ENCODE data around the gene PC.

Gene PC

GRCh38 chr11:66841861-66842260 is 116.3 kb downstream of the PC start:
- ATAC-seq, result no peak
- no peak for TF ChIP-seq CREB5 (CRISPR knock-in tag; IDR thresholded peaks at IDR 0.05; ENCODE audit: low read depth)
- no peak for TF ChIP-seq GLIS3 (CRISPR knock-in tag; IDR thresholded peaks at IDR 0.05)
- no peak for TF ChIP-seq TOX (CRISPR knock-in tag; IDR thresholded peaks at IDR 0.05; ENCODE audit: borderline replicate concordance)
- TF ChIP-seq ZC3H10 (CRISPR knock-in tag; IDR thresholded peaks at IDR 0.05), result no peak
- TF ChIP-seq CSDC2 (CRISPR knock-in tag; IDR thresholded peaks at IDR 0.05), result no peak
- TF ChIP-seq OSR1 (CRISPR knock-in tag; IDR thresholded peaks at IDR 0.05), result no peak
- TF ChIP-seq PPARA (CRISPR knock-in tag; IDR thresholded peaks at IDR 0.05; ENCODE audit: borderline replicate concordance), result no peak

GRCh38 chr11:66840317-66841091 is 117.7 kb downstream of the PC start:
- TF ChIP-seq ZFP3 (CRISPR knock-in tag; IDR thresholded peaks at IDR 0.05) (no peak), TOX (CRISPR knock-in tag; IDR thresholded peaks at IDR 0.05; ENCODE audit: borderline replicate concordance) (no peak), ZNF565 (CRISPR knock-in tag; conservative IDR thresholded peaks at IDR 0.05; ENCODE audit: low read depth) (no peak), ZNF70 (CRISPR knock-in tag; IDR thresholded peaks at IDR 0.05) (no peak), RARB (CRISPR knock-in tag; IDR thresholded peaks at IDR 0.05) (no peak), POU6F1 (CRISPR knock-in tag; IDR thresholded peaks at IDR 0.05; ENCODE audit: borderline replicate concordance, low read depth) (no peak), OSR1 (CRISPR knock-in tag; IDR thresholded peaks at IDR 0.05) (no peak), TCF4 (CRISPR knock-in tag; IDR thresholded peaks at IDR 0.05; ENCODE audit: borderline replicate concordance) (no peak), ISL1 (CRISPR knock-in tag; IDR thresholded peaks at IDR 0.05) (no peak), GLIS3 (CRISPR knock-in tag; IDR thresholded peaks at IDR 0.05) (no peak), PATZ1 (CRISPR knock-in tag; IDR thresholded peaks at IDR 0.05; ENCODE audit: borderline replicate concordance) (no peak), ZC3H10 (CRISPR knock-in tag; IDR thresholded peaks at IDR 0.05) (no peak), ZNF8 (CRISPR knock-in tag; IDR thresholded peaks at IDR 0.05) (no peak), SNAI2 (CRISPR knock-in tag; IDR thresholded peaks at IDR 0.05) (no peak), PPARA (CRISPR knock-in tag; IDR thresholded peaks at IDR 0.05; ENCODE audit: borderline replicate concordance) (no peak), ZFP30 (CRISPR knock-in tag; IDR thresholded peaks at IDR 0.05) (no peak), CREB5 (CRISPR knock-in tag; IDR thresholded peaks at IDR 0.05; ENCODE audit: low read depth) (no peak), ARNTL (CRISPR knock-in tag; IDR thresholded peaks at IDR 0.05; ENCODE audit: borderline replicate concordance, low read depth) (no peak), CSDC2 (CRISPR knock-in tag; IDR thresholded peaks at IDR 0.05) (no peak)
- no peak for ATAC-seq

- no peak for ATAC-seq
- no peak for TF ChIP-seq PPARA (CRISPR knock-in tag; IDR thresholded peaks at IDR 0.05; ENCODE audit: borderline replicate concordance)
- no peak for TF ChIP-seq GLIS3 (CRISPR knock-in tag; IDR thresholded peaks at IDR 0.05)
- TF ChIP-seq RARB (CRISPR knock-in tag; IDR thresholded peaks at IDR 0.05), result no peak
- TF ChIP-seq ARNTL (CRISPR knock-in tag; IDR thresholded peaks at IDR 0.05; ENCODE audit: borderline replicate concordance, low read depth), result no peak
- TF ChIP-seq ISL1 (CRISPR knock-in tag; IDR thresholded peaks at IDR 0.05), result no peak
- no peak for TF ChIP-seq PATZ1 (CRISPR knock-in tag; IDR thresholded peaks at IDR 0.05; ENCODE audit: borderline replicate concordance)
- TF ChIP-seq TOX (CRISPR knock-in tag; IDR thresholded peaks at IDR 0.05; ENCODE audit: borderline replicate concordance), result no peak
- TF ChIP-seq BACH2 (CRISPR knock-in tag; IDR thresholded peaks at IDR 0.05; ENCODE audit: borderline replicate concordance), result no peak
Observed at GRCh38 chr11:66835768-66836405, 122.3 kb downstream of the PC start.
